SU-DHL-6 (cell line): ENCODE data around the gene RPL7A.

Source experiments
- H2AFZ ChIP-seq: fragments of 200-600 bp; sonication (generic); 2 replicates; pipeline ENCODE4 v1.6.1; 2014; ENCODE audit warnings: low read depth, mild to moderate bottlenecking, moderate library complexity, mixed read lengths, antibody characterized with exemption, low read length; ENCODE audit not compliant: severe bottlenecking
- H3F3A ChIP-seq: fragments of 200-600 bp; shearing (Covaris generic); 2 replicates; pipeline ENCODE4 v1.6.0; 2016; ENCODE audit warnings: antibody characterized with exemption, mild to moderate bottlenecking; ENCODE audit not compliant: insufficient read depth
- H3K27ac ChIP-seq: fragments of 200-600 bp; sonication (generic); 2 replicates; pipeline ENCODE4 v1.5.1; 2016; ENCODE audit warnings: low read depth, mild to moderate bottlenecking, low read length, moderate library complexity, mixed read lengths
- H3K27me3 ChIP-seq: fragments of 200-600 bp; sonication (generic), shearing (Covaris generic); 2 replicates; pipeline ENCODE4 v1.6.0; 2014; ENCODE audit warnings: mild to moderate bottlenecking, low read length
- H3K36me3 ChIP-seq: fragments of 200-600 bp; sonication (generic); 2 replicates; pipeline ENCODE4 v1.6.1; 2014; ENCODE audit warnings: mild to moderate bottlenecking, low read length, mixed read lengths
- H3K4me2 ChIP-seq: fragments of 300-600, 200-600 bp; shearing (Covaris generic), sonication (generic); 2 replicates; pipeline ENCODE4 v1.6.0; 2014; ENCODE audit warnings: low read length, low read depth, mild to moderate bottlenecking; ENCODE audit not compliant: poor library complexity, severe bottlenecking
- H3K4me3 ChIP-seq: fragments of 200-600 bp; sonication (generic); 2 replicates; pipeline ENCODE4 v1.5.1; 2014; ENCODE audit warnings: antibody characterized with exemption, low read length, mild to moderate bottlenecking, mixed read lengths; ENCODE audit not compliant: insufficient read depth, poor library complexity, severe bottlenecking
- H3K79me2 ChIP-seq: fragments of 200-600 bp; sonication (generic); 2 replicates; pipeline ENCODE4 v1.6.1; 2014; ENCODE audit warnings: mild to moderate bottlenecking, low read length, moderate library complexity; ENCODE audit not compliant: insufficient read depth
- H3K9ac ChIP-seq: fragments of 200-600 bp; sonication (generic); 2 replicates; pipeline ENCODE4 v1.7.0; 2014; ENCODE audit warnings: mild to moderate bottlenecking, low read length
- H3K9me2 ChIP-seq: fragments of 200-600 bp; sonication (generic); replicated peaks from 2 replicates; pipeline ENCODE4 v1.6.1; 2014; ENCODE audit warnings: low read length; ENCODE audit not compliant: insufficient read depth
- H3K9me3 ChIP-seq: fragments of 200-600 bp; sonication (generic); 2 replicates; pipeline ENCODE4 v1.6.1; 2014; ENCODE audit warnings: low read length, mixed read lengths; ENCODE audit not compliant: insufficient read depth
- H4K20me1 ChIP-seq: fragments of 200-600 bp; sonication (generic); 2 replicates; pipeline ENCODE4 v1.6.1; 2014; ENCODE audit warnings: low read depth, mild to moderate bottlenecking, antibody characterized with exemption, low read length, moderate library complexity, mixed read lengths
- CTCF ChIP-seq: fragments of 200-600 bp; sonication (generic); IDR thresholded peaks from one replicate; pipeline ENCODE4 v1.5.1; 2017; ENCODE audit warnings: antibody characterized with exemption, mild to moderate bottlenecking, low read length, moderate library complexity; ENCODE audit not compliant: insufficient read depth, poor library complexity, severe bottlenecking
- EZH2phosphoT487 ChIP-seq: fragments of 200-600 bp; sonication (generic), shearing (Covaris generic); conservative IDR thresholded peaks from 2 replicates; pipeline ENCODE4 v1.6.1; 2018; ENCODE audit warnings: mild to moderate bottlenecking, antibody characterized with exemption, low read length, moderate library complexity, mixed read lengths

Gene RPL7A

GRCh38 chr9:133321411-133321935 lies 26.5 kb upstream of the RPL7A start:
- Histone ChIP-seq H3K4me2 (no peak overlapping the region), H3K79me2 (no peaks in the 10 kb centered on the region), H3K4me3 (no peak overlapping the region), H3F3A (no peaks in the 10 kb centered on the region), H3K9me2 (no peaks in the 10 kb centered on the region), H3K27me3 (no peaks in the 10 kb centered on the region), H3K36me3 (no peaks in the 10 kb centered on the region), H3K27ac (no peak overlapping the region), H2AFZ (no peak overlapping the region), H3K9me3 (no peaks in the 10 kb centered on the region), H4K20me1 (no peaks in the 10 kb centered on the region), H3K9ac (no peak overlapping the region)
- TF ChIP-seq EZH2phosphoT487 (no peak), CTCF (no peak)

GRCh38 chr9:133322701-133323100 lies 25.3 kb upstream of the RPL7A start:
- H2AFZ ChIP-seq, result no peak overlapping the region
- no peak overlapping the region for H3K9ac ChIP-seq
- no peak overlapping the region for H3K4me2 ChIP-seq
- TF ChIP-seq CTCF (no peak), EZH2phosphoT487 (no peak)
- no peaks in the 10 kb centered on the region for H3K9me2 ChIP-seq
- H3K27me3 ChIP-seq, result no peaks in the 10 kb centered on the region
- no peaks in the 10 kb centered on the region for H3K79me2 ChIP-seq
- H3K9me3 ChIP-seq, result no peaks in the 10 kb centered on the region
- H4K20me1 ChIP-seq, result no peaks in the 10 kb centered on the region
- H3K36me3 ChIP-seq, result no peaks in the 10 kb centered on the region
- no peaks in the 10 kb centered on the region for H3F3A ChIP-seq
- no peak overlapping the region for H3K4me3 ChIP-seq
- H3K27ac ChIP-seq, result no peak overlapping the region

GRCh38 chr9:133323211-133323610 lies 24.8 kb upstream of the RPL7A start:
- Histone ChIP-seq H3F3A (no peaks in the 10 kb centered on the region), H3K9me3 (no peaks in the 10 kb centered on the region), H3K4me3 (no peak overlapping the region), H3K27ac (no peak overlapping the region), H3K9me2 (no peaks in the 10 kb centered on the region), H3K4me2 (no peak overlapping the region), H3K79me2 (no peaks in the 10 kb centered on the region), H3K36me3 (no peaks in the 10 kb centered on the region), H3K27me3 (no peaks in the 10 kb centered on the region), H2AFZ (no peak overlapping the region), H4K20me1 (no peaks in the 10 kb centered on the region), H3K9ac (no peak overlapping the region)
- TF ChIP-seq EZH2phosphoT487, result no peak
- no peak for TF ChIP-seq CTCF
